ENCODE data around the gene IGDCC3.

GRCh38 chr15:65307978-65308377 lies 69.8 kb downstream of the IGDCC3 start:
- TF ChIP-seq CTCF (IDR thresholded peaks at IDR 0.05; ENCODE audit: extremely low read depth in 1 of 2, insufficient read depth in 1 of 2, low read depth in 1 of 2, low read length in 2 of 2) = no peak
- TF ChIP-seq POLR2A (IDR thresholded peaks at IDR 0.05; ENCODE audit: low read depth, low read length) = no peak
